Measurements from ENCODE around the gene PMEPA1.

DNA sequence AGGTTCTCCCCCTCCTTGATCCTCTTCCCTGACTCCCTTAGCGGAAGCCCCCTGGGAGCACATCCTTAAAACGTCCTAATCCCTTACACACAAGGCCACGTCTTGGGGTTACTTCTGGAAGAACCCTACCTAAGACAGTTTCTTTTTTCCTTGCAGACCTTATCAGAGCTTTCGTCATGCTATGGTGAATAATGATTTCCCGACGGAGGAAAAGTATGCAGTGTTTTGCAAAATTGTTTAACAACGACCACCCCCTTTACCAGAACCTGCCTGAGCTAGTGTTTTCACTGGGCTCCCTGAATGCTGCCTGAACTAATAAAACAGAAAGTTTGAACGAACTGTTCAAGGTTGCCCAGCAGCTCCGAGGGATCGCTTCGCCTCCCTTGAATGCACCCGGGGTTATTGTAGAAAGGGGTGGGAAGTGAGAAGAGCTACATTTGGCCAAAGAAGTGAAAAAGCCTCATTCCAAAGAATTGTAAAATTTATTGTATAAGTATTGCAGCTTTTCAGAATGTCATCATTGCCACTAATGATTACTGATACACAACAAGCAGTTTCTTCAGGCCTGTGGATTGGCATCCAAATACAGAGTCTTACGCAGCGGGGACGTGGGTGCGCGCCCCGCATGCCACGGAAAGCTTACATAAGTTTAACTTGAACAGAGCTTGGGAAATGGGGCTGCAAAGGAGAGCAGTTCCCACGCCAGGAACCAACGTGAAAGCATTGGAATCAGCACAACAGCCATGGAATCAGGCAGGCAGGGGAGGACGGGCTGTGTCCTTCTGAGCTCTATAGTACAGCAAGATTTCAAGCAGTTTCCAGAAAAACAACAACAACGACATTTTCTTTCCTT lies 61.7 kb downstream of the PMEPA1 start:
- TF ChIP-seq, protein P1, sequence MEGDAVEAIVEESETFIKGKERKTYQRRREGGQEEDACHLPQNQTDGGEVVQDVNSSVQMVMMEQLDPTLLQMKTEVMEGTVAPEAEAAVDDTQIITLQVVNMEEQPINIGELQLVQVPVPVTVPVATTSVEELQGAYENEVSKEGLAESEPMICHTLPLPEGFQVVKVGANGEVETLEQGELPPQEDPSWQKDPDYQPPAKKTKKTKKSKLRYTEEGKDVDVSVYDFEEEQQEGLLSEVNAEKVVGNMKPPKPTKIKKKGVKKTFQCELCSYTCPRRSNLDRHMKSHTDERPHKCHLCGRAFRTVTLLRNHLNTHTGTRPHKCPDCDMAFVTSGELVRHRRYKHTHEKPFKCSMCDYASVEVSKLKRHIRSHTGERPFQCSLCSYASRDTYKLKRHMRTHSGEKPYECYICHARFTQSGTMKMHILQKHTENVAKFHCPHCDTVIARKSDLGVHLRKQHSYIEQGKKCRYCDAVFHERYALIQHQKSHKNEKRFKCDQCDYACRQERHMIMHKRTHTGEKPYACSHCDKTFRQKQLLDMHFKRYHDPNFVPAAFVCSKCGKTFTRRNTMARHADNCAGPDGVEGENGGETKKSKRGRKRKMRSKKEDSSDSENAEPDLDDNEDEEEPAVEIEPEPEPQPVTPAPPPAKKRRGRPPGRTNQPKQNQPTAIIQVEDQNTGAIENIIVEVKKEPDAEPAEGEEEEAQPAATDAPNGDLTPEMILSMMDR (conservative IDR thresholded peaks at IDR 0.05), result no peak
- no peak for TF ChIP-seq ZFX (IDR thresholded peaks at IDR 0.05)
